ENCODE data around the gene LTK.
"Not testable (repeated sequence)": the region's sequence is repeated elsewhere in the genome, so short reads cannot be mapped to it uniquely, and the experiment has no call there.

LTK gene

DNA sequence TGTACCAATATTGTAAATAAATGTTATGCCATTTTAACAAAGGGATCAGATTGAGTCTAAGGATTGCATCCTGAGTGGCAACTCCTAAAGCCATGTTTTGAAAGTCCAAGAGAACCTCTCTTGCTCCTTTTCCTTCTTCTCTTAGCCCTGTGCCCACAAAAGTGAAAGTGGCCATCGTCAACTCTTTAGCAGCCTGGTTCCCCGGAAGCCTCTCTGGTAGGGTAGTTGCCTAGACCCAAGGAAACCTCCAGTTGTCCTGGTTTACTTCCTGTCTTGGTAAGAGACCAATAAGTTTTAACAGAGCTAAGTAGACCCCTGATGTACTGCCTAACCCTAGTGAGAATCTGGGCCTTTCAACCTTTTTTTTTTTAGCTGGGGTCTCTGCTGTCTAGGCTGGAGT lies 30.1 kb downstream of the LTK start:
- TF ChIP-seq TAF1 (IDR thresholded peaks at IDR 0.05; ENCODE audit: low read depth, low read length) = no peak
- TF ChIP-seq POLR2A (IDR thresholded peaks at IDR 0.05; ENCODE audit: low read depth, low read length) = no peak
- no peak for TF ChIP-seq SPI1 (IDR thresholded peaks at IDR 0.05; ENCODE audit: low read depth, low read length)
- no peak for TF ChIP-seq POU2F2 (IDR thresholded peaks at IDR 0.05; ENCODE audit: low read depth, low read length)
- no peak for TF ChIP-seq PAX5 (IDR thresholded peaks at IDR 0.05; ENCODE audit: insufficient read depth, low read length, severe bottlenecking)
- TF ChIP-seq POLR2AphosphoS5 (IDR thresholded peaks at IDR 0.05; ENCODE audit: low read depth, low read length) = no peak
- DNase-seq (ENCODE audit: insufficient read length, low spot score) (no peak), FAIRE-seq (no peak)

DNA sequence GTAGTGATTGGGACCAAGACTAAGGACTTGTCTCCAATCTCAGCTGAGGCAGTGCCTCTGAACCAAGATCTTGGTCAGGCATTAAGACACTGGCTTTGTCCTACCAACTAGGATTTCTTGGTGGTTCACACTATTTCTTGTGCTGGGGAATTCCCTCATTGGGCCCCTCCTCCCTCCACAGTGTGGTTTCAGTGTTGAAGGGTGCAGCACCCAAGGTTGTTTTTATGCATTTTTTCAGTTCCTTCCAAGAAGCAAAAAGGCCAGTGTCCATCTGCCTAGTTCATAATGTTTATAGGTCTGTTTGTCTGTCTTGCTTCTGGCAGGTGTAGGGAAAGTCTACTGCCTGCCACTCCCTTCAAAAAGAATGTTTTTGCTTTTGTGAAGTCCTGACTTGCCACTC lies 30.5 kb downstream of the LTK start:
- FAIRE-seq = peak; percentile 93
- DNase-seq (ENCODE audit: insufficient read length, low spot score) = peak; percentile 62
- TF ChIP-seq POLR2A (IDR thresholded peaks at IDR 0.05; ENCODE audit: low read depth, low read length) = no peak
- peak; percentile 91; the same call in 1 of the 2 replicates for TF ChIP-seq POU2F2 (IDR thresholded peaks at IDR 0.05; ENCODE audit: low read depth, low read length)
- peak; percentile 85 for TF ChIP-seq SPI1 (IDR thresholded peaks at IDR 0.05; ENCODE audit: low read depth, low read length)

DNA sequence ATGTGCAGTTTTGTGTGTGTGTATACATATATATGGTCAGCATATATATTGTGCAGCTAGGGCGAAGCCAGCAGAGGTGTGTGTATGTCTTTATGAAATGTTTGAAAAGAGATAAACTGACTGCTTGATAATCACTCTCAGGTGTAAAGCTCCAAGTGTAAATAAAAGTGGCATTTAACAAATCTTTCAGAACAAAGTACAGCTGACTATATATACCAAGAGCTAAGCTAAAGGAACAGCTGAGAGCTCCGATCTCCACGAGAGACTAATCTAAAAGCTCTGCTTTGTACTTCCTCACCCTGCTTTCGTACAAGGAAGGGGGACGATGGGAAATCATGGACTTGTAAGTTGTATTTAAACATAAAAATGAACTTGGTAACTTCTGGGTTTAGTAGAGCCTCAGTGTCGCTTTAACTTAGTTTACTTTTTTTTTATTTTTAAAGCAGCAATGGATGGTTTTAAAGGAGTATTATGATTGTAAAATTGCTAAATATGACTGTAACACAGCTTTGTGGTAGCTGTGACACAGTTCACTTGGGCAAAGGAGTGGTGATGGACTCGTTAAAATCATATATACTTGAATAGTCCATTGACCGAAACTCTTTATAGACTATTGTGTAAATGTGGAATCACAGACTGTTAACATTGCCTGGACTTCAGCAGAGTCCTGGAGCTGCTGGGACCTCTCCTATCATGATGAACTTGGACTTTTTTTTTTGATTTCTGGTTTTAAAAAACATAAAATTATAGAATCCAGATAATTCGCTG lies 31.3 kb downstream of the LTK start:
- no peak for TF ChIP-seq SPI1 (IDR thresholded peaks at IDR 0.05; ENCODE audit: low read depth, low read length)
- no peak for TF ChIP-seq POLR2AphosphoS5 (IDR thresholded peaks at IDR 0.05; ENCODE audit: low read depth, low read length)
- TF ChIP-seq POU2F2 (IDR thresholded peaks at IDR 0.05; ENCODE audit: low read depth, low read length) = no peak
- TF ChIP-seq POLR2A (IDR thresholded peaks at IDR 0.05; ENCODE audit: low read depth, low read length) = no peak
- no peak for TF ChIP-seq PAX5 (IDR thresholded peaks at IDR 0.05; ENCODE audit: insufficient read depth, low read length, severe bottlenecking)
- no peak for TF ChIP-seq TAF1 (IDR thresholded peaks at IDR 0.05; ENCODE audit: low read depth, low read length)
- DNase-seq (ENCODE audit: insufficient read length, low spot score) (no peak), FAIRE-seq (no peak)

DNA sequence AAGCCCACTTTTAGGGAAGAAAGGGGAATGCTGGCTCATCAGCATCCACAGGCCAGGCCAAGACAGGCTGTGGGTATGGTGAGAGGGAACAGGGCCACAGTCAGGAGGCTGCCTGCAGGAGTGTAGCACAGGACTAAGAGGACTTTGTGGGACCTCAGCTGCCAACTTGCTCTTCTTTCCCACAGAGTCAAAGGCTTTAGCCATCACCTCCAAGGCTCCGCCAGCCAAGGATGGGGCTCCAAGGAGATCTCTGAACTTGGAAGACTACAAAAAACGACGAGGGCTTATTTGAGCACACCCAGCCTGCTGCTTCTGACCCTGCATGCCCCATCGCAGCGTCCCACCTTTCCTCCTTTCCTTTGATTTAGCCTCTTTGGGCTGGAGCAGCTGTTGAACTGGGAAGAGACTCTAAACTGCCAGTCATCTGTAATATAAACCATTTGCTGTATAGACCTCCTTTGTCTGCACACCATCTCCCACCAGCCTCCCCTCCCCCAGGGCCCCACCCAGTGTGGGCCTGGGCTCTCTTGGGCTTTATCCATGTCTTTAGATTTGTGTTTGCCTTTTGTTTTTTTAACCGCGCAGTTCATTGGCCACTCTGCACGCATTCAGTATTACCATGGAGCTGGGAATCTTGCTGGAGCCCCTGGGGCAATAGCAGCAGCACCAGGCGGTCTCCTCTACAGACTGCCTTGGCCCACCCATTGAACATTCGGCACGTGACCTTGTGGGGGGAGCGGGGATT lies 33.1 kb downstream of the LTK start:
- no peak for FAIRE-seq
- TF ChIP-seq TAF1 (IDR thresholded peaks at IDR 0.05; ENCODE audit: low read depth, low read length) (no peak), POLR2AphosphoS5 (IDR thresholded peaks at IDR 0.05; ENCODE audit: low read depth, low read length) (no peak), POLR2A (IDR thresholded peaks at IDR 0.05; ENCODE audit: low read depth, low read length) (no peak), SPI1 (IDR thresholded peaks at IDR 0.05; ENCODE audit: low read depth, low read length) (no peak)
- no peak for DNase-seq (ENCODE audit: insufficient read length, low spot score)

DNA sequence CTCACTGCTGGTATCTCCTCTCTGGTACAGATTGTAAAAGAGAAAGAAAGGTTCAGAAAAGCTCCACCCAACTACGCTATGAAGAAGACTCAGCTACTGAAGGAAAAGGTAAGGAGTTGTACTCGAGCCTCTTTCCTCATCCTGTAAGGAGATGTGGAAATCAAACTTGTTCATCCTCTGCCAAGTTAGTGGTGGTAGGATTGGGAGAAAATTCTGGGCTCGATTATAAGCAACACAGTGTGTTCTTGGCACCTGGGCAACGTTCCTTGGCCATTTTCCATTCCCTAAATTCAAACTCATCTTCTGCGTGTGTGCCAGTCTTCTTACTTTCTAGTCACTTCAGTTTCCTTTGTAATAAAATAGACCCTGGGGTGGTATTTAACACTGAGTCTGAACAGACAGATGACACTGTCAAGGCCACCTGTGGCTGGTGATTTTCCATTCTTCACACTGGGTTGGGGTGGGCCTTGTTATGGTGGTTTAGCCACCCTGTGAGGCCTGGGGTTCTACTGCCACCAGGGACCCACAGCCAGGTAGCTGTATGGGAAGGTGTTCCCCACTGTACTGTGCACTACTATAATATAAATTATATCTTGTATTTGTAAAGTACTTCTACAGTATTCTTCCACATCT lies 37.1 kb downstream of the LTK start:
- FAIRE-seq (no peak), DNase-seq (ENCODE audit: insufficient read length, low spot score) (no peak)
- no peak for TF ChIP-seq POLR2A (IDR thresholded peaks at IDR 0.05; ENCODE audit: low read depth, low read length)
- no peak for TF ChIP-seq PAX5 (IDR thresholded peaks at IDR 0.05; ENCODE audit: insufficient read depth, low read length, severe bottlenecking)
- no peak for TF ChIP-seq TAF1 (IDR thresholded peaks at IDR 0.05; ENCODE audit: low read depth, low read length)

DNA sequence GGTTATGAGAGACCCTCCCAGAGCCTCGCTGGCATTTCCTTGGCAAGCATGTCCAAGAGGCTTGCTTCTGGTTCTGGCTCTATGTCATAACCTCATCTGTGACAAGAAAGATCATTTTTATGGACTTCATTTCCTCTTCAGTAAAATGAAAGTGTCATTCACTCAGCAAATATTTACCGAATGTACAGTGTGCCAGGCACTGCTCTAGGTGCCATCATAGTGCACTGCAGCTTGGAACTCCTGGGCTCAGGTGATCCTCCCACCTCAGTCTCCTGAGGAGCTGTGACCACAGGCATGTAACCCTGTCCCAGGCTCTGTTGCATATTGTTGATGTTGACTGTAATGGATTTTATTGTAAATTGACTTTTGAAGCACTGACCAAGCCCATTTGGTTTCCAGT lies 38.7 kb downstream of the LTK start:
- no peak for DNase-seq (ENCODE audit: insufficient read length, low spot score)
- TF ChIP-seq POLR2AphosphoS5 (IDR thresholded peaks at IDR 0.05; ENCODE audit: low read depth, low read length) = no peak
- TF ChIP-seq POU2F2 (IDR thresholded peaks at IDR 0.05; ENCODE audit: low read depth, low read length) = no peak
- TF ChIP-seq SPI1 (IDR thresholded peaks at IDR 0.05; ENCODE audit: low read depth, low read length) = no peak
- no peak for TF ChIP-seq TAF1 (IDR thresholded peaks at IDR 0.05; ENCODE audit: low read depth, low read length)
- TF ChIP-seq POLR2A (IDR thresholded peaks at IDR 0.05; ENCODE audit: low read depth, low read length) = no peak
- TF ChIP-seq PAX5 (IDR thresholded peaks at IDR 0.05; ENCODE audit: insufficient read depth, low read length, severe bottlenecking) = no peak
- FAIRE-seq = no peak

DNA sequence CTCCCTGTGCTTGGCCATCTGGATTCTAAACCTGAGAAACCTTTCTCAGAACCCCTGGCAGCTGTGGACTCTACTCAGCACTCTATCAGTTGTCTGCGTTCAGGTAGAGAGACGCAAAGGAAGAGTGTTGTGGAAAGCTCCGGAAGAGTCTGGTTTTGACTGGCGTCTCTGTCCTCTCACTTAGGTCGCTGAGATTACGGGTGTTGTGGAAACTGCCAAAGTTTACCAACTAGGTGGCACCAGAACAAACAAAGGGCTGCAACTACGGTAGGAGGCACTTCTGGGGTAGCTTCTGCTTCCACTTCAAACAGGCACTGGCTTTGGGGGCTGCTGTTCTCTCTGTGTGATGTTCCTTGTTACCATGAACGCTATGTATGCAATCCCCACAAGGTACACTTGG lies 39.2 kb downstream of the LTK start:
- no peak for TF ChIP-seq POU2F2 (IDR thresholded peaks at IDR 0.05; ENCODE audit: low read depth, low read length)
- DNase-seq (ENCODE audit: insufficient read length, low spot score) (no peak), FAIRE-seq (no peak)

DNA sequence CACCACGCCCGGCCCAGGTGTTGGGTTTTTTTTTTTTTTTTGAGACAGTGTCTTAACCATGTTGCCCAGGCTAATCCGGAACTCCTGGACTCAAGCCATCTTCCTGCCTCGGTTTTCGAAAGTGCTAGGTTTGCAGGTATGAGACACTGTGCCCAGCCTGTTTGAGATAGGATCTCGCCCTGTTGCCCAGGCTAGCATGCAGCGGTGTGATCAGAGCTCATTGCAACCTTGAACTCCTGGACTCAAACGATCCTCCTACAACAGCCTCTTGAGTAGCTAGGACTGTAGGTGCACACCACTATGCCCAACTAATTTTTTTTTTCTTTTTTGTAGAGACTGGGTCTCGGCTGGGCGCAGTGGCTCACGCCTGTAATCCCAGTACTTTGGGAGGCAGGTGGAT lies 40.2 kb downstream of the LTK start:
- FAIRE-seq = no peak
- TF ChIP-seq POLR2AphosphoS5 (IDR thresholded peaks at IDR 0.05; ENCODE audit: low read depth, low read length) (no peak), POU2F2 (IDR thresholded peaks at IDR 0.05; ENCODE audit: low read depth, low read length) (no peak), TAF1 (IDR thresholded peaks at IDR 0.05; ENCODE audit: low read depth, low read length) (no peak), SPI1 (IDR thresholded peaks at IDR 0.05; ENCODE audit: low read depth, low read length) (no peak)
- DNase-seq (ENCODE audit: insufficient read length, low spot score) = no peak

DNA sequence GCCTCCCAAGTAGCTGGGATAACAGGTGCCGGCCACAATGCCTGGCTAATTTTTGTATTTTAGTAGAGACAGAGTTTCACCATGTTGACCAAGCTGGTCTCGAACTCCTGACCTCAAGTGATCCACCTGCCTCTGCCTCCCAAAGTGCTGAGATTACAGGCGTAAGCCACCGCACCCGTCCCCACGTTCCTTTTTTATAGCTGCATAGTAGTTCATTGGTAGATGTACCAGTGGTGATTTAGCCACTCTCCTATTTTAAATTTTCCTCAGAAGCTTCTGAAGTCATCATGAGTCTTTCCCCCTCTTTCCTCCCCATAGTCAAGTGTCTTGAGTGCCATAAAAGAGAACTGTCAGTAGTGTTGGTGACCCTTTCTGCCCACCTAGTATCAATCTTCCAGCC lies 44.0 kb downstream of the LTK start:
- not testable (repeated sequence) for FAIRE-seq; DNase-seq (ENCODE audit: insufficient read length, low spot score)

DNA sequence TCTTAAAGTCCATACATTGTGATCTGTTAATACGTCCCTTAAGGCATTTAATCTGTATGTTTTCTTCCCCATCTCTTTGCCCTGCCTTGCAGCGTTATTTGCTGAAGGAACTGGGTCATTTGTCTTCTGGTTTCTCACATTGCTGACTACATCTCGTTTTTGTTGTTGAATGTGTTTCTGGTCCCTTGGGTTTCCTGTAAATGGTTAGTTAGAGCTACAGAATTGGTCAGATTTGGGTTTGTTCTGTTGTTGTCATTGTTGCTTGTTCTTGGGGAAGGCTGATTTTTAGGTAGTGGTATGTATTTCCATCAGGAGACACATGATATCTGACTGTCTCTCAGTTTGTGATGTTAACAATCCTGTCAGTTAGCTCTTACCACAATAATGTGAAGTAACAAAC lies 46.9 kb downstream of the LTK start:
- no peak for TF ChIP-seq PAX5 (IDR thresholded peaks at IDR 0.05; ENCODE audit: insufficient read depth, low read length, severe bottlenecking)
- TF ChIP-seq POU2F2 (IDR thresholded peaks at IDR 0.05; ENCODE audit: low read depth, low read length) = no peak
- TF ChIP-seq SPI1 (IDR thresholded peaks at IDR 0.05; ENCODE audit: low read depth, low read length) = no peak
- TF ChIP-seq TAF1 (IDR thresholded peaks at IDR 0.05; ENCODE audit: low read depth, low read length) = no peak
- FAIRE-seq = no peak
- no peak for DNase-seq (ENCODE audit: insufficient read length, low spot score)

Measured in GM12891 (cell line).